ENCODE measurements around the gene SH3PXD2A.

GRCh38 chr10:103822800-103823199 is 32.6 kb downstream of the SH3PXD2A start:
- TF ChIP-seq CTCF (IDR thresholded peaks at IDR 0.05) (no peak), POLR2A (IDR thresholded peaks at IDR 0.05) (no peak)
